Neural progenitor cell (in vitro differentiated cells): ENCODE measurements around the gene RADIL. TPM values are rescaled to one million over a fixed set of nuclear protein-coding genes. Genes with fewer than 3 reads are reported as not detected.

ENCODE experiments used
- DNase-seq: peaks from one replicate; pipeline ENCODE4 v3.0.0-alpha.2; 2016; ENCODE audit warnings: low spot score
- H2AFZ ChIP-seq: fragments of 200-600 bp; sonication (generic); replicated peaks from 2 replicates; pipeline ENCODE4 v1.6.1; 2016; ENCODE audit warnings: antibody characterized with exemption
- H3F3A ChIP-seq: fragments of 200-600 bp; sonication (generic); 2 replicates; pipeline ENCODE4 v1.6.1; 2016; ENCODE audit warnings: antibody characterized with exemption, low read depth
- H3K27ac ChIP-seq: fragments of 200-600 bp; sonication (generic); 2 replicates; pipeline ENCODE4 v1.5.1; 2016; ENCODE audit warnings: mild to moderate bottlenecking
- H3K27me3 ChIP-seq: fragments of 200-600 bp; sonication (generic); 2 replicates; pipeline ENCODE4 v1.6.1; 2016; ENCODE audit warnings: mild to moderate bottlenecking, moderate library complexity
- H3K36me3 ChIP-seq: fragments of 200-600 bp; sonication (generic); 2 replicates; pipeline ENCODE4 v1.5.1; 2016
- H3K4me1 ChIP-seq: fragments of 200-600 bp; sonication (generic); 2 replicates; pipeline ENCODE4 v1.6.1; 2016; ENCODE audit warnings: mixed run types
- H3K4me2 ChIP-seq: fragments of 200-600 bp; sonication (generic); 2 replicates; pipeline ENCODE4 v1.6.1; 2016
- H3K4me3 ChIP-seq: fragments of 200-600 bp; sonication (generic); 2 replicates; pipeline ENCODE4 v1.5.1; 2016
- H3K79me2 ChIP-seq: fragments of 200-600 bp; sonication (generic); 2 replicates; pipeline ENCODE4 v1.6.1; 2016; ENCODE audit warnings: low read depth
- H3K9ac ChIP-seq: fragments of 200-600 bp; sonication (generic); 2 replicates; pipeline ENCODE4 v1.6.1; 2016
- H3K9me3 ChIP-seq: fragments of 200-600 bp; sonication (generic); 2 replicates; pipeline ENCODE4 v1.5.1; 2016; ENCODE audit warnings: low read depth
- H4K20me1 ChIP-seq: fragments of 200-600 bp; sonication (generic); 2 replicates; pipeline ENCODE4 v1.6.1; 2016; ENCODE audit warnings: low read depth
- H3K27ac Mint-ChIP-seq: 3 replicates; pipeline ENCODE4 v1.8.0; 2021; ENCODE audit warnings: mixed read lengths
- H3K27me3 Mint-ChIP-seq: 2 replicates; pipeline ENCODE4 v1.8.0; 2022; ENCODE audit warnings: low read depth, mild to moderate bottlenecking, inconsistent platforms, moderate library complexity, mixed read lengths; ENCODE audit not compliant: insufficient read depth
- H3K36me3 Mint-ChIP-seq: 3 replicates; pipeline ENCODE4 v1.8.0; 2021; ENCODE audit warnings: mixed read lengths
- H3K4me1 Mint-ChIP-seq: 3 replicates; pipeline ENCODE4 v1.8.0; 2021; ENCODE audit warnings: mixed read lengths
- H3K4me3 Mint-ChIP-seq: 3 replicates; pipeline ENCODE4 v1.8.0; 2021; ENCODE audit warnings: mild to moderate bottlenecking, moderate library complexity, mixed read lengths
- H3K9me3 Mint-ChIP-seq: 3 replicates; pipeline ENCODE4 v1.8.0; 2020; ENCODE audit warnings: mixed read lengths
- EZH2 ChIP-seq: fragments of 200-600 bp; sonication (generic); IDR thresholded peaks from 2 replicates; pipeline ENCODE4 v1.6.1; 2017; ENCODE audit warnings: antibody characterized with exemption, mild to moderate bottlenecking, moderate library complexity
- EZH2phosphoT487 ChIP-seq: fragments of 200-600 bp; sonication (generic); IDR thresholded peaks from 2 replicates; pipeline ENCODE4 v1.6.1; 2017; ENCODE audit warnings: antibody characterized with exemption
- total RNA-seq: library from RNA; depleted of rRNA; stranded (reverse); fragments of >200 nt; gene quantifications from 2 replicates; pipeline ENCODE4 v1.2.3, GENCODE V29; 2015; ENCODE audit warnings: low replicate concordance
- TF ChIP-seq, protein P1 (sequence below): fragments of 200-600 bp; sonication (generic); IDR thresholded peaks from 2 replicates; pipeline ENCODE4 v1.5.1; 2017; ENCODE audit warnings: antibody characterized with exemption, mild to moderate bottlenecking

The RADIL gene
- total RNA-seq, 1 donor from 2014 or later: 3.1 TPM

DNA sequence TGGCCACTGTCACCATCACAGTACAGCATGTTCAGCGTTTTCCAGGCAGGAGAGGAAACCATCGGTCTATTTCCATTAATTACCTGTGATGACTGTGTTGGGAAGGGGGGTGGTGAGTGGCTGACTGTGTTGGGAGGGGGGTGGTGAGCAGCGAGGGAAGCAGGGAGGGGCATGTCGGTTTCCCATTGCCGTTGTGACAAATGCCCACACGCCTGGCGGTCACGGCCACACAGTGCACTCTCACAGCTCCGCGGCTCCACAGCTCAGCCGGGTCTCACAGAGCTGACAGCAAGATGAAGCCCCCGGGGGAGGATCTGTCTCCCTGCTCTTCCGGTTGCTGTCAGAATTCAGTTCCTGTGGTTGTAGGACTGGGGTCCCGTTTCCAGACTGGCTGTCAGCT lies 69.1 kb downstream of the RADIL start:
- Mint-ChIP-seq H3K27ac (peak overlapping the region; percentile 33), H3K9me3 (peaks cover 2% of the 10 kb centered on the region), H3K4me3 (no peak overlapping the region), H3K36me3 (peaks cover 16% of the 10 kb centered on the region), H3K4me1 (no peaks in the 10 kb centered on the region), H3K27me3 (peaks cover 4% of the 10 kb centered on the region)
- Histone ChIP-seq H3K36me3 (no peaks in the 10 kb centered on the region), H3K9ac (no peak overlapping the region), H4K20me1 (no peaks in the 10 kb centered on the region), H3K4me2 (no peak overlapping the region), H3K27me3 (no peaks in the 10 kb centered on the region), H3K27ac (no peak overlapping the region), H3K79me2 (no peaks in the 10 kb centered on the region), H3K4me1 (no peaks in the 10 kb centered on the region), H3K4me3 (no peak overlapping the region), H2AFZ (no peak overlapping the region), H3F3A (no peaks in the 10 kb centered on the region), H3K9me3 (no peaks in the 10 kb centered on the region)
- TF ChIP-seq, protein P1, sequence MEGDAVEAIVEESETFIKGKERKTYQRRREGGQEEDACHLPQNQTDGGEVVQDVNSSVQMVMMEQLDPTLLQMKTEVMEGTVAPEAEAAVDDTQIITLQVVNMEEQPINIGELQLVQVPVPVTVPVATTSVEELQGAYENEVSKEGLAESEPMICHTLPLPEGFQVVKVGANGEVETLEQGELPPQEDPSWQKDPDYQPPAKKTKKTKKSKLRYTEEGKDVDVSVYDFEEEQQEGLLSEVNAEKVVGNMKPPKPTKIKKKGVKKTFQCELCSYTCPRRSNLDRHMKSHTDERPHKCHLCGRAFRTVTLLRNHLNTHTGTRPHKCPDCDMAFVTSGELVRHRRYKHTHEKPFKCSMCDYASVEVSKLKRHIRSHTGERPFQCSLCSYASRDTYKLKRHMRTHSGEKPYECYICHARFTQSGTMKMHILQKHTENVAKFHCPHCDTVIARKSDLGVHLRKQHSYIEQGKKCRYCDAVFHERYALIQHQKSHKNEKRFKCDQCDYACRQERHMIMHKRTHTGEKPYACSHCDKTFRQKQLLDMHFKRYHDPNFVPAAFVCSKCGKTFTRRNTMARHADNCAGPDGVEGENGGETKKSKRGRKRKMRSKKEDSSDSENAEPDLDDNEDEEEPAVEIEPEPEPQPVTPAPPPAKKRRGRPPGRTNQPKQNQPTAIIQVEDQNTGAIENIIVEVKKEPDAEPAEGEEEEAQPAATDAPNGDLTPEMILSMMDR: no peak
- TF ChIP-seq EZH2: no peak
- no peak for TF ChIP-seq EZH2phosphoT487
- no peak for DNase-seq

DNA sequence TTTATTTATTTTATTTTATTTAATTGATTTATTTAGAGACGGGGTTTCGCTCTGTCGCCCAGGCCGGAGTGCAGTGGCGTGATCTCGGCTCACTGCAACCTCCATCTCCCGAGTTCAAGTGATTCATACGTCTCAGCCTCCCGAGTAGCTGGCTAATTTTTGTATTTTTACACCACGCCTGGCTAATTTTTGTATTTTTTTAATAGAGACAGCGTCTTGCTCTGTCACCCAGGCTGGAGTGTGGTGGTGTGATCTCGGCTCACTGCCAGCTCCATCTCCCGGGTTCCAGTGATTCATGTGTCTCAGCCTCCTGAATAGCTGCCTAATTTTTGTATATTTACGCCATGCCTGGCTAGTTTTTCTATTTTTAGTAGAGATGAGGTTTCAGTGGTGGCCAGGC lies 73.8 kb downstream of the RADIL start:
- Histone ChIP-seq H3K4me2 (no peak overlapping the region), H3K9ac (no peak overlapping the region), H3K9me3 (no peaks in the 10 kb centered on the region), H3F3A (no peaks in the 10 kb centered on the region), H3K36me3 (no peaks in the 10 kb centered on the region), H3K27ac (no peak overlapping the region), H3K27me3 (no peaks in the 10 kb centered on the region), H3K4me3 (no peak overlapping the region), H3K79me2 (no peaks in the 10 kb centered on the region), H2AFZ (no peak overlapping the region), H3K4me1 (peaks cover 3% of the 10 kb centered on the region), H4K20me1 (no peaks in the 10 kb centered on the region)
- Mint-ChIP-seq H3K27me3 (peaks cover under 1% of the 10 kb centered on the region), H3K9me3 (peaks cover 2% of the 10 kb centered on the region), H3K27ac (no peak overlapping the region), H3K4me1 (peaks cover 11% of the 10 kb centered on the region), H3K4me3 (no peak overlapping the region), H3K36me3 (peaks cover 19% of the 10 kb centered on the region)
- DNase-seq: no peak
- TF ChIP-seq EZH2 (no peak), EZH2phosphoT487 (no peak)
- TF ChIP-seq, protein P1: no peak

DNA sequence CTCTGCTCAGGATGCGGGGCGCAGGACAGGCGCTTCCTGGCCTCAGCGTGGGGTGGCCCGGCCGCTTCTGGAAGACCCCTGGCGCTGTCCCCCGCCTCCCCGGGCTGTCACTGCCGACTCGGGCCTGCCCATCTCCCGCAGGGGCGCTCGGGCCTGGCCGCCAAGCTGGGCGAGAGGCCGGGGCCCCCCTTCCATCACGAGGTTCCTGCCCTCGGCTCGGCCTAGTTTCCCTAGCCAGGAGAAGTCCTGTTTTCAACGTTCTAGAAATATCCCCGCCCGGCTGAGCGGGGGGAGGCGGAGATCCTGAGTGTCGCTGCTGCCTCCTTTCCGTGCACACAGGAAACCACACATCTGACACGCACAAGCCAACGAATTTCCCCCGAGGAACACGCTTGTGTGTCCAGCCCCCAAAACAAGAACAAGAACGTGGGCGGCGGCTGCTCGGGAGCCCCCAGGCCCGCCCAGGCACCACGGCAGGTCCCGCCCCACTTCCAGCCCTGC lies 74.4 kb downstream of the RADIL start:
- H3K27me3 Mint-ChIP-seq: no peaks in the 10 kb centered on the region
- no peak overlapping the region for H3K27ac Mint-ChIP-seq
- Histone ChIP-seq H3F3A (no peaks in the 10 kb centered on the region), H3K4me1 (peaks cover 4% of the 10 kb centered on the region), H4K20me1 (no peaks in the 10 kb centered on the region), H3K4me3 (no peak overlapping the region), H3K27me3 (no peaks in the 10 kb centered on the region), H3K79me2 (no peaks in the 10 kb centered on the region), H3K36me3 (no peaks in the 10 kb centered on the region), H3K9me3 (no peaks in the 10 kb centered on the region), H3K9ac (no peak overlapping the region), H3K4me2 (no peak overlapping the region), H3K27ac (no peak overlapping the region), H2AFZ (no peak overlapping the region)
- H3K4me1 Mint-ChIP-seq: peaks cover 12% of the 10 kb centered on the region
- H3K4me3 Mint-ChIP-seq: no peak overlapping the region
- H3K9me3 Mint-ChIP-seq: peaks cover 2% of the 10 kb centered on the region
- TF ChIP-seq EZH2: no peak
- TF ChIP-seq, protein P1: no peak
- no peak for TF ChIP-seq EZH2phosphoT487
- DNase-seq: no peak
- H3K36me3 Mint-ChIP-seq: peaks cover 17% of the 10 kb centered on the region
